Measurements from ENCODE around the gene SMG6.

DNA sequence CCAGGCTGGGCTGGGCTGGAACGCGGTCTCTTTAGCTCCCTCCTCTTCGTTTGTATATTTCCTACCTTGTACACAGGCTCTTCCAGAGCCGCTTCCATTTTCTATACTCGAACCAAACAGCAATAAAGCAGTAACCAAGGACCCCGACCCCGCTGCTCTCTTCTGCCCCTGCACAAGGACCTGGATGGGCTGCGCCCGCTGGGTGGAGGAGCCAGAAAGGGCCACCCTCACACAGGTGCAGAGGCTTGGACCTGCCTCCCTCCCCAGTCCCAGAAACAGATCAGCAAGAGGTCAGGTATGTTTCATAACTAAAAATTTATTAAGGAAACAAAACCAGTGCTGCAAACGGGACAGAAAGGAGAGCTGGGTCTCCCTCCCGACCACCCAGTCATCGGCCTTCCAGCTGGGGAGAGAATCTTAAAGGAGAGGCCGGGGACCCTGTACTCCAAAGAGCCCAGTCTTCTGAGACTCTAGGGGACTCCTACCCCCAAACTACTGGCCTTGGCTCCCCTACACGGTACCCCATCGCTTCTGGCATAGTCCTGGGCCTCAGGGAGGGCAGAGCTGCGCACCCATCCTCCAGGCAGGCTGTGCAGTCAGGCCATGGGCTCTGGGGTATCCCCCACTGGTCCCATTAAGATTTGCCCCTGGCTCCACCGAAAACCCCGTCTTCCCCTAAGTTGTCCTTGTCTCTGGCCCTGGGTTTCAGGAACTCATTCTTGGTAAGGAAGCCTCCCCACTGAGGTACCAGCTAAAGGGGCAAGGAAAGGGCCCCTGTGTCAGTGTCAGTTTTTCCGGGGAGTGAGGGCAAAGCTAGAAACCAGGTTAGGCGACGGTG lies 243.8 kb downstream of the SMG6 start:
- TF ChIP-seq FOXM1 (IDR thresholded peaks at IDR 0.05; ENCODE audit: low read depth) = no peak
- no peak for TF ChIP-seq EP300 (IDR thresholded peaks at IDR 0.05; ENCODE audit: borderline replicate concordance in 1 of 2, low read depth in 1 of 2, low read length in 1 of 2)
- TF ChIP-seq, protein P1, sequence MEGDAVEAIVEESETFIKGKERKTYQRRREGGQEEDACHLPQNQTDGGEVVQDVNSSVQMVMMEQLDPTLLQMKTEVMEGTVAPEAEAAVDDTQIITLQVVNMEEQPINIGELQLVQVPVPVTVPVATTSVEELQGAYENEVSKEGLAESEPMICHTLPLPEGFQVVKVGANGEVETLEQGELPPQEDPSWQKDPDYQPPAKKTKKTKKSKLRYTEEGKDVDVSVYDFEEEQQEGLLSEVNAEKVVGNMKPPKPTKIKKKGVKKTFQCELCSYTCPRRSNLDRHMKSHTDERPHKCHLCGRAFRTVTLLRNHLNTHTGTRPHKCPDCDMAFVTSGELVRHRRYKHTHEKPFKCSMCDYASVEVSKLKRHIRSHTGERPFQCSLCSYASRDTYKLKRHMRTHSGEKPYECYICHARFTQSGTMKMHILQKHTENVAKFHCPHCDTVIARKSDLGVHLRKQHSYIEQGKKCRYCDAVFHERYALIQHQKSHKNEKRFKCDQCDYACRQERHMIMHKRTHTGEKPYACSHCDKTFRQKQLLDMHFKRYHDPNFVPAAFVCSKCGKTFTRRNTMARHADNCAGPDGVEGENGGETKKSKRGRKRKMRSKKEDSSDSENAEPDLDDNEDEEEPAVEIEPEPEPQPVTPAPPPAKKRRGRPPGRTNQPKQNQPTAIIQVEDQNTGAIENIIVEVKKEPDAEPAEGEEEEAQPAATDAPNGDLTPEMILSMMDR (IDR thresholded peaks at IDR 0.05) = no peak
- TF ChIP-seq TCF12 (IDR thresholded peaks at IDR 0.05) = no peak
- no peak for TF ChIP-seq MXI1 (IDR thresholded peaks at IDR 0.05; ENCODE audit: low read depth, low read length)
